GM19455 (cell line): ENCODE data around the gene COMMD2.

Source experiments
- ATAC-seq: cut with Tn5 transposase; IDR thresholded peaks from one replicate; pipeline ENCODE4 v1.9.1; 2021; ENCODE audit not compliant: unreplicated experiment

COMMD2 gene

GRCh38 chr3:149705416-149705815 is 46.9 kb downstream of the COMMD2 start:
- ATAC-seq, result no peak

GRCh38 chr3:149703466-149703865 is 48.8 kb downstream of the COMMD2 start:
- ATAC-seq, result no peak

- no peak for ATAC-seq
Measured at GRCh38 chr3:149702691-149703441, 49.4 kb downstream of the COMMD2 start.

GRCh38 chr3:149701977-149702350 is 50.3 kb downstream of the COMMD2 start:
- ATAC-seq, result peak; percentile 53

- ATAC-seq, result no peak
Measured at GRCh38 chr3:149701206-149701976, 50.9 kb downstream of the COMMD2 start.
